GM12891 (cell line): ENCODE data around the gene TNS3.

Experiments used
- PAX5 ChIP-seq: IDR thresholded peaks from 2 replicates; pipeline ENCODE4 v1.6.1; 2011; ENCODE audit warnings: low read length, moderate library complexity, mild to moderate bottlenecking; ENCODE audit not compliant: insufficient read depth, severe bottlenecking
- POLR2A ChIP-seq: IDR thresholded peaks from 2 replicates; pipeline ENCODE4 v1.6.1; 2011; ENCODE audit warnings: low read depth, low read length, control low read depth
- POLR2AphosphoS5 ChIP-seq: IDR thresholded peaks from 2 replicates; pipeline ENCODE4 v1.6.1; 2011; ENCODE audit warnings: low read depth, low read length, control low read depth

- TF ChIP-seq POLR2A: no peak
- TF ChIP-seq PAX5: no peak
- TF ChIP-seq POLR2AphosphoS5: no peak
These were observed 289.0 kb downstream of the TNS3 start for GRCh38 chr7:47292832-47293309.
